ENCODE data around the gene CDKN1A. TPM values are rescaled to one million over a fixed set of nuclear protein-coding genes. Genes with fewer than 3 reads are reported as not detected.

Gene CDKN1A
- total and polyA plus RNA-seq, 9 of the 15 experiments (the other 6 are each of a cell fraction or from before 2014, with no cell fraction given): 0.25 to 8.1 (median 5.1) TPM

DNA sequence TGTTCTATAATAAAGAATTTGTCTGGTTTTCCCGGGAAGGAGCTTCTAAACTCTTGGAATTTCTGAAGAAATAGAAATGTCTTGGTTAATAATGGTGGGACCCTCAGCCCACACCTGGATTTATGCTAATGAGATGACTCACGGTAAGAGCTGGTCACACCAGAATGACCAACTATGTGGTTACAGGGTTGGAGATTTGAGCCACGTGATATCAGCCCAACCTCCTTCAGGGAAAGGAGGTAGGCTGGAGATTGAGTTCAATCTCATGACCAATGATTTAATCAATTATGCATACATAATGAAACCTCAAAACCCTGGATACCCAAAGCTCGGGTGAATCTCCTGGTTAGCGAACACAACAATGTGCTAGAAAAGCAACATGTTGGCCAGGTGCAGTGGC is 22.1 kb upstream of the CDKN1A start (continued):
- TF ChIP-seq, protein P1, sequence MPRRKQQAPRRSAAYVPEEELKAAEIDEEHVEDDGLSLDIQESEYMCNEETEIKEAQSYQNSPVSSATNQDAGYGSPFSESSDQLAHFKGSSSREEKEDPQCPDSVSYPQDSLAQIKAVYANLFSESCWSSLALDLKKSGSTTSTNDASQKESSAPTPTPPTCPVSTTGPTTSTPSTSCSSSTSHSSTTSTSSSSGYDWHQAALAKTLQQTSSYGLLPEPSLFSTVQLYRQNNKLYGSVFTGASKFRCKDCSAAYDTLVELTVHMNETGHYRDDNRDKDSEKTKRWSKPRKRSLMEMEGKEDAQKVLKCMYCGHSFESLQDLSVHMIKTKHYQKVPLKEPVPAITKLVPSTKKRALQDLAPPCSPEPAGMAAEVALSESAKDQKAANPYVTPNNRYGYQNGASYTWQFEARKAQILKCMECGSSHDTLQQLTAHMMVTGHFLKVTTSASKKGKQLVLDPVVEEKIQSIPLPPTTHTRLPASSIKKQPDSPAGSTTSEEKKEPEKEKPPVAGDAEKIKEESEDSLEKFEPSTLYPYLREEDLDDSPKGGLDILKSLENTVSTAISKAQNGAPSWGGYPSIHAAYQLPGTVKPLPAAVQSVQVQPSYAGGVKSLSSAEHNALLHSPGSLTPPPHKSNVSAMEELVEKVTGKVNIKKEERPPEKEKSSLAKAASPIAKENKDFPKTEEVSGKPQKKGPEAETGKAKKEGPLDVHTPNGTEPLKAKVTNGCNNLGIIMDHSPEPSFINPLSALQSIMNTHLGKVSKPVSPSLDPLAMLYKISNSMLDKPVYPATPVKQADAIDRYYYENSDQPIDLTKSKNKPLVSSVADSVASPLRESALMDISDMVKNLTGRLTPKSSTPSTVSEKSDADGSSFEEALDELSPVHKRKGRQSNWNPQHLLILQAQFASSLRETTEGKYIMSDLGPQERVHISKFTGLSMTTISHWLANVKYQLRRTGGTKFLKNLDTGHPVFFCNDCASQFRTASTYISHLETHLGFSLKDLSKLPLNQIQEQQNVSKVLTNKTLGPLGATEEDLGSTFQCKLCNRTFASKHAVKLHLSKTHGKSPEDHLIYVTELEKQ (CRISPR knock-in tag; IDR thresholded peaks at IDR 0.05): no peak
- TF ChIP-seq, protein P2, sequence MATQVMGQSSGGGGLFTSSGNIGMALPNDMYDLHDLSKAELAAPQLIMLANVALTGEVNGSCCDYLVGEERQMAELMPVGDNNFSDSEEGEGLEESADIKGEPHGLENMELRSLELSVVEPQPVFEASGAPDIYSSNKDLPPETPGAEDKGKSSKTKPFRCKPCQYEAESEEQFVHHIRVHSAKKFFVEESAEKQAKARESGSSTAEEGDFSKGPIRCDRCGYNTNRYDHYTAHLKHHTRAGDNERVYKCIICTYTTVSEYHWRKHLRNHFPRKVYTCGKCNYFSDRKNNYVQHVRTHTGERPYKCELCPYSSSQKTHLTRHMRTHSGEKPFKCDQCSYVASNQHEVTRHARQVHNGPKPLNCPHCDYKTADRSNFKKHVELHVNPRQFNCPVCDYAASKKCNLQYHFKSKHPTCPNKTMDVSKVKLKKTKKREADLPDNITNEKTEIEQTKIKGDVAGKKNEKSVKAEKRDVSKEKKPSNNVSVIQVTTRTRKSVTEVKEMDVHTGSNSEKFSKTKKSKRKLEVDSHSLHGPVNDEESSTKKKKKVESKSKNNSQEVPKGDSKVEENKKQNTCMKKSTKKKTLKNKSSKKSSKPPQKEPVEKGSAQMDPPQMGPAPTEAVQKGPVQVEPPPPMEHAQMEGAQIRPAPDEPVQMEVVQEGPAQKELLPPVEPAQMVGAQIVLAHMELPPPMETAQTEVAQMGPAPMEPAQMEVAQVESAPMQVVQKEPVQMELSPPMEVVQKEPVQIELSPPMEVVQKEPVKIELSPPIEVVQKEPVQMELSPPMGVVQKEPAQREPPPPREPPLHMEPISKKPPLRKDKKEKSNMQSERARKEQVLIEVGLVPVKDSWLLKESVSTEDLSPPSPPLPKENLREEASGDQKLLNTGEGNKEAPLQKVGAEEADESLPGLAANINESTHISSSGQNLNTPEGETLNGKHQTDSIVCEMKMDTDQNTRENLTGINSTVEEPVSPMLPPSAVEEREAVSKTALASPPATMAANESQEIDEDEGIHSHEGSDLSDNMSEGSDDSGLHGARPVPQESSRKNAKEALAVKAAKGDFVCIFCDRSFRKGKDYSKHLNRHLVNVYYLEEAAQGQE (IDR thresholded peaks at IDR 0.05; ENCODE audit: borderline replicate concordance): no peak; the same call in 1 of the 2 replicates
- TF ChIP-seq, protein P2 (CRISPR knock-in tag; IDR thresholded peaks at IDR 0.05; ENCODE audit: low read depth): no peak
- TF ChIP-seq JUND (IDR thresholded peaks at IDR 0.05; ENCODE audit: borderline replicate concordance, low read depth, low read length) (peak; percentile 72), JUND (tag; IDR thresholded peaks at IDR 0.05; ENCODE audit: borderline replicate concordance, low read depth, low read length) (no peak; the same call in 2 of the 3 replicates), MCM2 (IDR thresholded peaks at IDR 0.05; ENCODE audit: low read depth) (no peak), SMAD2 (IDR thresholded peaks at IDR 0.05; ENCODE audit: low read depth, low read length) (no peak), ZNF3 (CRISPR knock-in tag; IDR thresholded peaks at IDR 0.05) (no peak), CHD1 (IDR thresholded peaks at IDR 0.05; ENCODE audit: low read length) (no peak), PHB (CRISPR knock-in tag; IDR thresholded peaks at IDR 0.05) (no peak)
- TF ChIP-seq, protein P3, sequence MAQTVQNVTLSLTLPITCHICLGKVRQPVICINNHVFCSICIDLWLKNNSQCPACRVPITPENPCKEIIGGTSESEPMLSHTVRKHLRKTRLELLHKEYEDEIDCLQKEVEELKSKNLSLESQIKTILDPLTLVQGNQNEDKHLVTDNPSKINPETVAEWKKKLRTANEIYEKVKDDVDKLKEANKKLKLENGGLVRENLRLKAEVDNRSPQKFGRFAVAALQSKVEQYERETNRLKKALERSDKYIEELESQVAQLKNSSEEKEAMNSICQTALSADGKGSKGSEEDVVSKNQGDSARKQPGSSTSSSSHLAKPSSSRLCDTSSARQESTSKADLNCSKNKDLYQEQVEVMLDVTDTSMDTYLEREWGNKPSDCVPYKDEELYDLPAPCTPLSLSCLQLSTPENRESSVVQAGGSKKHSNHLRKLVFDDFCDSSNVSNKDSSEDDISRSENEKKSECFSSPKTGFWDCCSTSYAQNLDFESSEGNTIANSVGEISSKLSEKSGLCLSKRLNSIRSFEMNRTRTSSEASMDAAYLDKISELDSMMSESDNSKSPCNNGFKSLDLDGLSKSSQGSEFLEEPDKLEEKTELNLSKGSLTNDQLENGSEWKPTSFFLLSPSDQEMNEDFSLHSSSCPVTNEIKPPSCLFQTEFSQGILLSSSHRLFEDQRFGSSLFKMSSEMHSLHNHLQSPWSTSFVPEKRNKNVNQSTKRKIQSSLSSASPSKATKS (CRISPR knock-in tag; IDR thresholded peaks at IDR 0.05): no peak

Data from K562 (cell line).